BJ (cell line): ENCODE measurements around the gene PCYT1B. TPM values are rescaled to one million over a fixed set of nuclear protein-coding genes. Genes with fewer than 3 reads are reported as not detected.
"Not testable (repeated sequence)": the region's sequence is repeated elsewhere in the genome, so short reads cannot be mapped to it uniquely, and the experiment has no call there.

ENCODE experiments used
- CTCF ChIA-PET: fragments of 350-600 bp; formaldehyde crosslinking; extraction: SDS; loops from one replicate; lab custom pipeline; 2021; ENCODE audit warnings: antibody characterized with exemption, inconsistent platforms; lab: Yijun Ruan, JAX
- POLR2A ChIA-PET: fragments of 300-600 bp; sonication (Branson Sonifier 250); formaldehyde crosslinking; extraction: SDS; loops from one replicate; lab custom pipeline; 2021; ENCODE audit warnings: antibody characterized with exemption; lab: Charles Lee
- DNase-seq: peaks from one replicate; pipeline ENCODE4 v3.0.0-alpha.2; 2011; ENCODE audit warnings: low read depth
- H3K27me3 ChIP-seq: 2 replicates; pipeline ENCODE4 v1.6.0; 2011; ENCODE audit warnings: low read length; ENCODE audit not compliant: control insufficient read depth, insufficient read depth
- H3K36me3 ChIP-seq: 2 replicates; pipeline ENCODE4 v1.5.1; 2011; ENCODE audit warnings: low read length; ENCODE audit not compliant: control insufficient read depth, insufficient read depth
- H3K4me3 ChIP-seq: 2 replicates; pipeline ENCODE4 v1.5.1; 2011; ENCODE audit warnings: low read depth, mild to moderate bottlenecking, control low read depth, low read length
- polyA plus RNA-seq: library from polyadenylated mRNA; depleted of rRNA; stranded (reverse); fragments of >200 nt; gene quantifications from 2 replicates; pipeline ENCODE4 v1.2.3, GENCODE V29; 2011
- TF ChIP-seq, protein P1 (sequence below): IDR thresholded peaks from 2 replicates; pipeline ENCODE4 v1.5.1; 2011; ENCODE audit warnings: low read depth, mild to moderate bottlenecking, control low read depth, inconsistent platforms, low read length, moderate library complexity; ENCODE audit not compliant: insufficient read depth

The PCYT1B gene
- polyA plus RNA-seq, 1 experiment, result not detected

DNA sequence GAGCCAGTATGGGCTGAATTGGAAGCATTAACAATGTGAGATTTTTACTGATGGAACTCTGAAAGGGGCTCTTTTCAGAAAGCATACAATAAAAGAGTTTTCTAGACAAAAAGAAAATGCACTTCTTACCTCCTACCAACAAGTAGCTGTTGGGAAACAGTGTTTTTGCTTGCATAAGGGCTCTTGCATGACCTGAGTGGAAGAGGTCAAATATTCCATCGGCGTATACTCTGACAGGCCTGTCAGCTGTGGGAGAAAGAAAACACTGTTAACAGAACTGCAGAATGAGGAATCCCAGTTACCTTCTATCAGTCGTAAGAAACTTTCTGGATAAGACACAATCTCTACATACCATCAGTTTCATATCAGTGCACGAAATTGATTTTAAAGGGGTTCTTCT, 39.5 kb downstream of the PCYT1B start:
- CTCF ChIA-PET, result no interaction called here
- POLR2A ChIA-PET, result no interaction called here
- TF ChIP-seq, protein P1, sequence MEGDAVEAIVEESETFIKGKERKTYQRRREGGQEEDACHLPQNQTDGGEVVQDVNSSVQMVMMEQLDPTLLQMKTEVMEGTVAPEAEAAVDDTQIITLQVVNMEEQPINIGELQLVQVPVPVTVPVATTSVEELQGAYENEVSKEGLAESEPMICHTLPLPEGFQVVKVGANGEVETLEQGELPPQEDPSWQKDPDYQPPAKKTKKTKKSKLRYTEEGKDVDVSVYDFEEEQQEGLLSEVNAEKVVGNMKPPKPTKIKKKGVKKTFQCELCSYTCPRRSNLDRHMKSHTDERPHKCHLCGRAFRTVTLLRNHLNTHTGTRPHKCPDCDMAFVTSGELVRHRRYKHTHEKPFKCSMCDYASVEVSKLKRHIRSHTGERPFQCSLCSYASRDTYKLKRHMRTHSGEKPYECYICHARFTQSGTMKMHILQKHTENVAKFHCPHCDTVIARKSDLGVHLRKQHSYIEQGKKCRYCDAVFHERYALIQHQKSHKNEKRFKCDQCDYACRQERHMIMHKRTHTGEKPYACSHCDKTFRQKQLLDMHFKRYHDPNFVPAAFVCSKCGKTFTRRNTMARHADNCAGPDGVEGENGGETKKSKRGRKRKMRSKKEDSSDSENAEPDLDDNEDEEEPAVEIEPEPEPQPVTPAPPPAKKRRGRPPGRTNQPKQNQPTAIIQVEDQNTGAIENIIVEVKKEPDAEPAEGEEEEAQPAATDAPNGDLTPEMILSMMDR, result no peak
- Histone ChIP-seq H3K36me3 (no peaks in the 10 kb centered on the region), H3K27me3 (no peaks in the 10 kb centered on the region), H3K4me3 (no peak overlapping the region)
- no peak for DNase-seq

DNA sequence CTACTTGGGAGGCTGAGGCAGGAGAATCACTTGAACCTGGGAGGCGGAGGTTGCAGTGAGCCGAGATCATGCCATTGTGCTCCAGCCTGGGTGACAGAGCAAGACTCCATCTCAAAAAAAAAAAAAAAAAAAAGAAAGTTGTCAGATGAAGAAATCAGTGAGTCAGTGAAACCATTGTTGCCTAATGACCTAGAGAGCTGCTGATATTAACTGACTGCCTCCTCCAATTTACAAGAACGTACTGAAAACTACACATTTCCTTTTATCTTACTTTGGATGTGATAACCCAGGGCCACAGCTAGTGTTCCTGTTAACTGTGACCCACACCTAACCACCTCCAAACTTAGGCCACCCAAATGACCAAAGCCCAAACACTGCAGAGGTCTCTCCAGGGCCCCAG, 41.2 kb downstream of the PCYT1B start:
- H3K4me3 ChIP-seq, H3K27me3 ChIP-seq, CTCF ChIA-PET, POLR2A ChIA-PET, H3K36me3 ChIP-seq, DNase-seq: not testable (repeated sequence)

DNA sequence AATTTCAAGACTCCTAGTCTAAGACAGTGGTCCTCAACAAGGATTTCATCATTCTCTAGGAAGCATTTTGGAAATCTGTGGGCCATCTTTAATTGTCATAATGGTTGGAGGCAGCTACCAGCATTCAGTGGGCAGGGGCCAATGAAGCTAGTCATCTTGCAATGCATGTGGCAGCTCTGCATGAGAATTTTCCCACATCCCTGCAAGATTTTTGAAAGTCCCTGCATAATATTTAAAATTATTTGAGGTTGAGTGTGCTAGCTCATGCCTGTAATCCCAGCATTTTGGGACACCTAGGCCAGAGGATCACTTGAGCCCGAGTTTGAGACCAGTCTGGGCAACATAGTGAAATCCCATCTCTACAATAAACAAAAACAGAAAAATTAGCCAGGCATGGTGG, 44.0 kb downstream of the PCYT1B start:
- ChIA-PET POLR2A (no interaction called here), CTCF (no interaction called here)
- H3K27me3 ChIP-seq, result no peaks in the 10 kb centered on the region
- DNase-seq, result no peak
- TF ChIP-seq, protein P1, result no peak
- no peaks in the 10 kb centered on the region for H3K36me3 ChIP-seq
- no peak overlapping the region for H3K4me3 ChIP-seq

DNA sequence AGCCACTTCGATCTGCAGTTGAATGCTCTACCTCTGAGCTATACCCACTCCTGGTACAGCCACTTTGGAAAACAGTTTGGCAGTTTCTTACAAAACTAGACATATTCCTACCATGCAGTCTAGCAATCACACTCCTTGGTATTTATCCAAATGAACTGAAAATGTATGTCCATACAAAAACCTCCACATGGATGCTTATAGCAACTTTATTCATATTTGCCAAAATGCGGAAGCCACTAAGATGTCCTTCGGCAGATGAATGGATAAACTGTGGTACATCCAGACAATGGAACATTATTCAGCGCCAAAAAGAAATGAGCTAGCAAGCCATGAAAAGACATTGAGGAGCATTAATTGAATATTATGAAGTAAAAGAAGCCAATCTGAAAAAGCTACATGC, 45.3 kb downstream of the PCYT1B start:
- TF ChIP-seq, protein P1, result no peak
- ChIA-PET CTCF (no interaction called here), POLR2A (no interaction called here)
- no peaks in the 10 kb centered on the region; the same call in 1 of the 2 replicates for H3K27me3 ChIP-seq
- H3K36me3 ChIP-seq, result no peaks in the 10 kb centered on the region
- no peak overlapping the region for H3K4me3 ChIP-seq
- no peak for DNase-seq

DNA sequence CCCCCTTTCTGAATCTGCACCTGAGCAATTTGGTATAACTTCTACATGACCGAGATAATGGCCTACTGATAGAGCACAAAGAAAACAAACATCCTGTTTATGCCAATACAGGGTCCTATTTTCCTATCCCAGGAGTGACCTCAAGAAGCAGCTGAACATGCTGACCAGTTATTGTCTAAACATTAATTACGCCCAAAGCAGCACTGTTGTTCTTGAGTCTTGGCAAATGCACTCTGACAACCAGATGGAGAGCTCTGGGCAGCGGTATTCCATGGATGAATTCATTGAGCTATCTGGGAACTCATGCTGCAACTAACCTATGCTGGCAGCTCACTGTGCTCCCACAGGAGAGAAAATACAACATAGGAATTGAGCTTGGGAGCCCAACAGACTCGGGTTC, 52.6 kb downstream of the PCYT1B start:
- POLR2A ChIA-PET, result no interaction called here

DNA sequence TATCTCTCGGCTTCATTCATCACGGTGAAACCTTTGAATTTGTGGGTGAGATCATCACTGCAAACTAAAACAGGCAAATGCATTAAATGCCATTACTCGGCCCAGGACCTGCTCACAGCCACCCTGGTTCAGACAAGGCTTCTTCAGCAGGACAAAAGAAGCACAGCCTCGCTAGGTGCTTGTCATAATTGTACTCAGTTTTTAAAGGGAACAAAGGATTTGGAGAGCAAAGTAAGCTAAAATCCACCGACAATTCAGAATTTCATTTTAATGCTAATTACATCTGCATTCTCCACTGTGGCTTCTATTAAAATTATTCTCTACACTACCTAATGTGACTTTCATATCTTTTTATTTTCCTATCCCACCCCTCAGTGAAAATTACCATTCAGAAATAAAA, 57.0 kb downstream of the PCYT1B start:
- TF ChIP-seq, protein P1, result no peak
- CTCF ChIA-PET, result no interaction called here
- Histone ChIP-seq H3K36me3 (no peaks in the 10 kb centered on the region), H3K27me3 (no peaks in the 10 kb centered on the region), H3K4me3 (no peak overlapping the region)
- DNase-seq, result no peak
- POLR2A ChIA-PET, result no interaction called here

More for the DNA sequence above, 52.6 kb downstream of the PCYT1B start:
- CTCF ChIA-PET, result no interaction called here
- TF ChIP-seq, protein P1, result no peak
- no peak overlapping the region for H3K4me3 ChIP-seq
- no peaks in the 10 kb centered on the region for H3K36me3 ChIP-seq
- no peak for DNase-seq
- H3K27me3 ChIP-seq, result no peaks in the 10 kb centered on the region; the same call in 1 of the 2 replicates
